HG03354 (cell line): Measurements from ENCODE around the gene SH3BP2.

Source experiments
- ATAC-seq: cut with Tn5 transposase; IDR thresholded peaks from one replicate; pipeline ENCODE4 v1.9.1; 2021; ENCODE audit warnings: mild to moderate bottlenecking; ENCODE audit not compliant: unreplicated experiment, poor library complexity, severe bottlenecking

The SH3BP2 gene

GRCh38 chr4:2792711-2793585, at the start of gene SH3BP2:
TSS of gene SH3BP2 (plus strand) at chr4:2793085. CDS start at chr4:2820618, 27,533 bp downstream.
- no peak for ATAC-seq

- no peak for ATAC-seq
These were observed 49.1 kb upstream of the SH3BP2 start for GRCh38 chr4:2743518-2744445.

- no peak for ATAC-seq
These were observed 48.2 kb upstream of the SH3BP2 start for GRCh38 chr4:2744576-2745270.

DNA sequence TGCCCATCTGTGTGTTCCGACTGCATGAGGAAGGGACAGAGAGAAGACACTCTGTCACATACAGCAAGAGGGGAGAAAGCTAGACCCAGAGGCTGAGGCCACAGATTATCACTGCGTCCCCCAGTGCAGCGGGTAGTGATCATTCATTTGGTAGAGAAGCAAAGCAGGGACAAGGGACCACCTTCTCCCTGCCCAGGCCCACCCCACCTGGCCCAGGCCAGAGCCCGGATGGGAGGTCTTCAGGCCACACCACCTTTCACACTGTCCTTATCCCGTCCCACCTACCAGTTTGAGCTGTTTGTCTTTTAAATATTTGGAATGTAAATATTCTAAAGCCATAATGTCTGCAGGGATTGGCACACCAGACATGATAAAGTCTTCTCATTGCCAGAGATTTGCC, 47.4 kb upstream of the SH3BP2 start:
- ATAC-seq: no peak

GRCh38 chr4:2745981-2746806, 46.7 kb upstream of the SH3BP2 start:
- peak; percentile 91 for ATAC-seq

DNA sequence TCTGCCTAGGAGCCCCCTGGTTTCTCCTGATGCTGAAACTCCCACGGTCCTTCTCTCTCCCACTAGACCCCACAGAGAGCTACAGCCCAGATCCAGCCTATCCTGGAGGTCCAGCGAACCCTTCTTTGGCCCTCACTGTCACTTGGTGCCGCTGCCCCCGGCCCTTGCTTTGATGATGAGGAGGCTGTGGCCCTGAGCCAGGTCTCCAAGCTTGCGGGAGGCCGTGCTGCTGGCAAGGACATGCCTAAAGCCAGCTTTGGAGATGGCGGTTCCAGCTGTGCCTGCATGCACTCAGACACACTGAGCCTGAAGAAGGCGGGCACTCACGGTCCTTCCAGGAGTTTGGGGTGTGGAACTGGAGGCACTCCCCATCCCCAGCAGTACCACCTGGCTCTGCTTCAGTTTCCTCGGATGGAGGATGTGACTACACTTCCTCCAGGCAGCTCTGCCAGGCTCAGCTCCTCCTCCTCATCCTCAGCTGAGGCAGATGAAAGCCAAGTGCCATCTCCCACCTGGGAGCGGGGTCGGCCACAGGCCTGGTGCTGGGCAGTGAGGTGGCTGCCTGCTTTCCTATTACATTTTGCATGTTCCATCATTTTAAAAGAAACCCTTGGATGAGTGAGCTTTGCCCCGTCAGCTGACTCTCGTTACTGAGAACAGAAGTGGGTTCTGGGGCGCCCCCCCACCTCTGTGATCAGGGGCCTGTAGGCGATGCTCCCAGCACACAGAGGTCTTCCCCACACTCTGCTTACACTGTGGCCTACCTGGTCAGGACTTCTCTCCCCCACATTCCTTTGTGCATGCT, 45.8 kb upstream of the SH3BP2 start:
- no peak for ATAC-seq

- no peak for ATAC-seq
These were observed 41.9 kb upstream of the SH3BP2 start for GRCh38 chr4:2750719-2751605.

DNA sequence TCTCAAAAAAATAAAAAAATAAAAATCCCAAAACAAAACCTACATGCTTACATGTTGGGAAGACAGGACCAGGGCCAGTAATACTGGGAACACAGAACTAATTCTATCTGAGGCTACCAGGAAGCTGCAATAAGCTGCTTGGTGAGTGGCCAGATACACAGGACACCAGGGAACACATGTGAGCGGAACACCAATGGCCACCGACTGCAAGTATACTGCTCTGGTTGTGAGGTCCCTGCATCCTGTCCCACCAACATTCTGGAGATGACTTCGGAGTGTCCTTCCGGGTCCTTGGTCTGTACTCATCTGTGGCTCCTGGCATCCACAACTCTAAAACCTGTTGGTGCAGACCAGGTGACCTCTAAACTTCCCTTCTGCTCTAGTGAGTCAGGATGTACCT, 39.4 kb upstream of the SH3BP2 start:
- no peak for ATAC-seq

DNA sequence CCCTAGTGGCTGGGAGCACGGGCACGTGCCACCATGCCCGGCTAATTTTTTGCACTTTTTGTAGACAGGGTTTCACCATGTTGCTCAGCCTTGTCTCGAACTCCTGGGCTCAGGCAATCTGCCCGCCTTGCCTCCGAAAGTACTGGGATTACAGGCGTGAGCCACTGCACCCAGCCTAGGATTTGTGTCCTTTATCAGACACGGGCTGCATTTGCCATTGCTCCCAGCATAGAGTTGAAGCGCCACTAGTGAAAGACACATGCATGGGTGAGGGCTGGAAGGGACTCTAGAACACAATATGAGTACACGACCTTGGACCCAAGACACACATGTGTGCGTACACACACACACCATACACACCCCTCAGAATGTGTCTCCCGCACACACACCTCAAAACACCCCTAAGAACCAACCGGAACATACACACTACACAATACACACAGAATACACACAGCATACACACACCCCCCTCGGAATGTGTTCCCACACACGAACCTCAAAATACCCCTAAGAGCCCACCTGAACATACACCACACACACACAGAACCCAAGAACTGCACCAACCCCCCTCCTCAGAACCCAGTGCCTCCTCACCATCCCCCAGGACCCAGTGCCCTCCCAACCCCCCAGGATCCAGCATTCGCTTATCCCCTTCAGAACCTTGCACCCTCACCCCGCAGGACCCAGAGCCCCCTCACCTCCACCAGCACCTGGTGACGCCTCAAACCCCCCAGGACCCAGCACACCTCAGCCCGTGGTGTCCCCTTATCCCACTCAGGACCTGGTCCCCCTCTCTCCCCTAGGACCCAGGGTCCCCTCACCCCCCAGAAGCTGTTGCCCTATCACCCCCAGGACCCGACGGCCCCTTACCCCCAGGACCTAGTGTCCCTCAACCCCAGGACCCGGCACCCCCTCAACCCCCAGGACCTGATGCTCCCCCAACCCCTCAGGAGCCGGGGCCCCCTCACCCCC, 37.8 kb upstream of the SH3BP2 start:
- ATAC-seq: no peak

DNA sequence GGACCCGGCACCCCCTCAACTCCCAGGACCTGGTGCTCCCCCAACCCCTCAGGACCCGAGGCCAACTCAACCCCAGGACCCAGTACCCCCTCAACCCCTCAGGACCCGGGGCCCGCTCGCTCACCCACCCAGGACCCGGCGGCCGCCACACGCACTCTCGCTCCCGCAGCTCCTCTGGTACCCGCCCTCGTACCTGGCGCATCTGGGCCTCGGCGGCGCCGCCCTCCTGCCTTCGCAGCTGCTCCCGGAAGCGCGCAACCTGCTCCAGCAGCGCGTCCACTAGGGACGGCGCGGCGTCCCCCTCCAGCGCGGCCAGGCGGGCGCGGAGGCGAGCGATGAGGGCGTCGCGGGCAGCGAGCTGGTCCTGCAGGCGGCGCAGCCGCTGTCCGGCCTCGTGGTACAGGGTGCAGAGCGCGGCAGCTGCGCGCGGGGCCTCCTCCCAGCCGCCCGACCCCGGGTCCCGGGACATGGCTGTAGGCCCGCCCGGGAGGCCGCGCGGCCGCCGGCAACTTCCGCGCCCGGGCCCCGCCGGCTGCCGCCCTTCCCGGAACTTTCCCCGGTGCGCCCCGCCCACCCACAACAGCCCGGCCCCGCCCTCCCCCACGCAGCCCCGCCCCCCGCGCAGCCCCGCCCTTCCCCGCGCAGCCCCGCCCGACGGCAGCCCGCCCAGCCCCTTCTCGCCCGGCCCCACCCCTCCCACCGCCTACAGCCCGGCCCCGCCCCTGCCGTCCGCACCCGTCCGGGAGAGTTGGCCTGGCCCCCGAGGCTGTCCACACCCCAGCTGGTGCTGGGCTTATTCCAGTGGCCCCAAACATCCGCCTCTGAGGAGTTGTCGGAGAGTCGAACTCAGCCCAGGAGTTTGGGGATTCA, 36.8 kb upstream of the SH3BP2 start, which contains the start of gene TNIP2:
TSS of gene TNIP2 (minus strand) at position 516 of the 870 bp plus-strand sequence. CDS start at position 469, 47 bp downstream.
- ATAC-seq: peak; percentile 68

DNA sequence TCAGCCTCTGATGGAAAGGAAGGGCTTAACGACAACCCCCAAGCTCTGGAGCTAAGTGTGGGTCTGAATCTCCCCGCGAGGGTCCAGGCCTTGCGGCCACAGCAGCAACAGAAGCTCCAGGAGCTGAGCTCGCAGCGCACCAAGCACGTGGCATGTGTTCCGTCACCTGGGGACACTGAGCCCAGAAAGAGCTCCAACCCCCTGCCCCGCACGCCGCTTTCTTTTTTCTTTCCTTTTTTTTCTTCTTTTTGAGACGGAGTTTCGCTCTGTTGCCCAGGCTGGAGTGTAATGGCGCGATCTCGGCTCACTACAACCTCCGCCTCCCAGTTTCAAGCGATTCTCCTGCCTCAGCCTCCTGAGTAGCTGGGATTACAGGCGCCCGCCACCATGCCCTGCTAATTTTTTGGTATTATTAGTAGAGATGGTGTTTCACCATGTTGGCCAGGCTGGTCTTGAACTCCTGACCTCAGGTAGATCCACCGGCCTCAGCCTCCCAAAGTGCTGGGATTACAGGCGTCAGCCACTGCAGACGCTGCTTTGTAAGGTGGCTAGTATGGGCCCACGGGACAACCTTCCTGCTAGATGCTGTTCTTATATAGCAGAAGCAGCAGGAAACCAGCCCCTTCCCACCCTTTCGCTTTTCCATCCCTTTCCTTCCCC, 36.1 kb upstream of the SH3BP2 start:
- ATAC-seq: no peak

GRCh38 chr4:2757426-2757825, 35.5 kb upstream of the SH3BP2 start:
- no peak for ATAC-seq

GRCh38 chr4:2761035-2761923, 31.6 kb upstream of the SH3BP2 start:
- no peak for ATAC-seq

- ATAC-seq: no peak
These were observed 30.8 kb upstream of the SH3BP2 start for GRCh38 chr4:2762048-2762447.
